Measurements from ENCODE around the gene ZNF727.
"Not testable (repeated sequence)": the region's sequence is repeated elsewhere in the genome, so short reads cannot be mapped to it uniquely, and the experiment has no call there.

ZNF727 gene

DNA sequence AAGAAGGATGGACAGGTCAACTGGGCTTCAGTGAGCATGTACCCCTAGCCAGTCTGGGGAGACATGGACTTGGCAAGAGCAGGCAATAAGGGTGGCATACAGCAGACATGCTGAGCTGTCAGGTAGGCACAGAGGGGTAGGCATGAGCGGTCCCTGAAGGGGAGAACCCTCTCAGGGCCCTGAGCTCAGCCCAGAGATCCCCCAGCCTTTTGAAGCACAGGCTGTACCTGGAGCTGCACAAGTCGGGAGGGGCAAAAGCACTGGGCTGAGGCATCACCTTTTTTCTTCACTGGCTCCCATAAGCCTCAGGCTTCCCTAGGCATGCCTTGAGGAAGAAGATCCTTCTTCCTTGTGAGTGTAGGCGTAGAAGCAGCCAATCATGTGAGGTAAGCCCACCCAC lies 42.3 kb downstream of the ZNF727 start:
- H4K20me1 ChIP-seq (ENCODE audit: low read depth, low read length): no peaks in the 10 kb centered on the region
- H3K36me3 ChIP-seq (ENCODE audit: low read length): no peaks in the 10 kb centered on the region; the same call in 1 of the 2 replicates
- TF ChIP-seq, protein P1, sequence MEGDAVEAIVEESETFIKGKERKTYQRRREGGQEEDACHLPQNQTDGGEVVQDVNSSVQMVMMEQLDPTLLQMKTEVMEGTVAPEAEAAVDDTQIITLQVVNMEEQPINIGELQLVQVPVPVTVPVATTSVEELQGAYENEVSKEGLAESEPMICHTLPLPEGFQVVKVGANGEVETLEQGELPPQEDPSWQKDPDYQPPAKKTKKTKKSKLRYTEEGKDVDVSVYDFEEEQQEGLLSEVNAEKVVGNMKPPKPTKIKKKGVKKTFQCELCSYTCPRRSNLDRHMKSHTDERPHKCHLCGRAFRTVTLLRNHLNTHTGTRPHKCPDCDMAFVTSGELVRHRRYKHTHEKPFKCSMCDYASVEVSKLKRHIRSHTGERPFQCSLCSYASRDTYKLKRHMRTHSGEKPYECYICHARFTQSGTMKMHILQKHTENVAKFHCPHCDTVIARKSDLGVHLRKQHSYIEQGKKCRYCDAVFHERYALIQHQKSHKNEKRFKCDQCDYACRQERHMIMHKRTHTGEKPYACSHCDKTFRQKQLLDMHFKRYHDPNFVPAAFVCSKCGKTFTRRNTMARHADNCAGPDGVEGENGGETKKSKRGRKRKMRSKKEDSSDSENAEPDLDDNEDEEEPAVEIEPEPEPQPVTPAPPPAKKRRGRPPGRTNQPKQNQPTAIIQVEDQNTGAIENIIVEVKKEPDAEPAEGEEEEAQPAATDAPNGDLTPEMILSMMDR (IDR thresholded peaks at IDR 0.05; ENCODE audit: insufficient read depth, low read length, poor library complexity, severe bottlenecking): no peak
- no peak for TF ChIP-seq EZH2phosphoT487 (conservative IDR thresholded peaks at IDR 0.05; ENCODE audit: low read length)
- no peaks in the 10 kb centered on the region for H3K9me2 ChIP-seq (replicated peaks; ENCODE audit: insufficient read depth, low read length)
- peaks cover 35% of the 10 kb centered on the region; the same call in 1 of the 2 replicates for H3K9me3 ChIP-seq (ENCODE audit: insufficient read depth, low read length)
- no peak overlapping the region for H3K4me3 ChIP-seq (ENCODE audit: insufficient read depth, low read length, poor library complexity, severe bottlenecking)
- H3K27me3 ChIP-seq (ENCODE audit: low read length): no peaks in the 10 kb centered on the region
- H3K4me2 ChIP-seq (ENCODE audit: low read depth, low read length, poor library complexity, severe bottlenecking): no peak overlapping the region
- H3F3A ChIP-seq (ENCODE audit: insufficient read depth): no peaks in the 10 kb centered on the region
- no peak overlapping the region for H2AFZ ChIP-seq (ENCODE audit: low read depth, low read length, severe bottlenecking)
- H3K9ac ChIP-seq (ENCODE audit: low read length): no peak overlapping the region
- H3K79me2 ChIP-seq (ENCODE audit: insufficient read depth, low read length): no peaks in the 10 kb centered on the region
- H3K27ac ChIP-seq (ENCODE audit: low read depth, low read length): no peak overlapping the region

DNA sequence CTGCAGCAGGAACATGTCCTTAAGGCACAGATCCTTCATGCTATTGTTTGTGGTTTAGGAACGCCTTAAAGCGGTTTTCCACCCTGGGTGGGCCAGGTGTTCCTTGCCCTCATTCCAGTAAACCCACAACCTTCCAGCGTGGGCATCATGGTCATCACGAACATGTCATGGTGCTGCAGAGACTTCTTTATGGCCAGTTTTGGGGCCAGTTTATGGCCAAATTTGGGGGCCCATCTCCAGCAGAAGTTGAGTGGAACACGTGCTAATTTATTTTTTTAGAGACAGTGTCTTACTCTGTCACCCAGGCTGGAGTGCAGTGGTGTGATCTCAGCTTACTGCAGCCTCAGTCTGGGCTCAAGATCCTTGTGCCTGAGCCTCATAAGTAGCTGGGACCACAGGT lies 43.6 kb downstream of the ZNF727 start:
- not testable (repeated sequence) for H4K20me1 ChIP-seq (ENCODE audit: low read depth, low read length); H3K4me2 ChIP-seq (ENCODE audit: low read depth, low read length, poor library complexity, severe bottlenecking); H3F3A ChIP-seq (ENCODE audit: insufficient read depth); H3K9me2 ChIP-seq (replicated peaks; ENCODE audit: insufficient read depth, low read length); H3K36me3 ChIP-seq (ENCODE audit: low read length); H2AFZ ChIP-seq (ENCODE audit: low read depth, low read length, severe bottlenecking); H3K4me3 ChIP-seq (ENCODE audit: insufficient read depth, low read length, poor library complexity, severe bottlenecking); H3K79me2 ChIP-seq (ENCODE audit: insufficient read depth, low read length); H3K27me3 ChIP-seq (ENCODE audit: low read length); H3K9ac ChIP-seq (ENCODE audit: low read length); H3K27ac ChIP-seq (ENCODE audit: low read depth, low read length)
- peaks cover 36% of the 10 kb centered on the region; the same call in 1 of the 2 replicates for H3K9me3 ChIP-seq (ENCODE audit: insufficient read depth, low read length)
